HepG2 (cell line): ENCODE results near the gene PTPRD. TPM values are rescaled to one million over a fixed set of nuclear protein-coding genes. Genes with fewer than 3 reads are reported as not detected.

ENCODE experiments used
- ATAC-seq: fragments of 200-7000 bp; cut with Tn5 transposase; 3 replicates; pipeline ENCODE4 v1.9.1; 2020; ENCODE audit warnings: mild to moderate bottlenecking, moderate library complexity
- BruUV-seq: library from RNA; stranded (reverse); fragments of 400-500 nt; replicated peaks from 2 replicates; lab custom pipeline; 2021; lab: Mats Ljungman, UMichigan
- CTCF ChIA-PET: fragments of 300-600 bp; formaldehyde crosslinking; extraction: SDS; loops from one replicate; lab custom pipeline; 2021; ENCODE audit warnings: low total read pairs, inconsistent platforms, low intra/inter-chr PET ratio; lab: Yijun Ruan, JAX
- POLR2A ChIA-PET: fragments of 350-600 bp; sonication (Branson Sonifier 250); formaldehyde crosslinking; loops from one replicate; lab custom pipeline; 2020; ENCODE audit warnings: antibody characterized with exemption, inconsistent platforms; lab: Yijun Ruan, JAX
- DNase-seq: peaks from one replicate; pipeline ENCODE4 v3.0.0-alpha.2; 2015; ENCODE audit warnings: low spot score
- FAIRE-seq: peaks from 3 replicates; lab custom pipeline; 2011; peaks lifted over from hg19 to GRCh38; lab: Jason Lieb, UNC
- H2AFZ ChIP-seq: one replicate; pipeline ENCODE4 v1.6.1; 2011; ENCODE audit warnings: low read length, inconsistent platforms
- H3K27ac ChIP-seq: fragments of 300-600 bp; 3 replicates; pipeline ENCODE4 v1.8.0; 2011; ENCODE audit warnings: mixed run types, mild to moderate bottlenecking, mixed read lengths, low read length, inconsistent platforms; ENCODE audit not compliant: insufficient read depth; ENCODE audit errors: extremely low read length
- H3K27me3 ChIP-seq, 2 experiments: fragments of 200-600 bp in 1 of 2; 2 replicates in 1 of 2; 3 replicates in 1 of 2; pipeline versions ENCODE4 v1.6.0 to v1.8.0; 2011; ENCODE audit warnings: low read length in 2 of 2, mild to moderate bottlenecking in 2 of 2, moderate library complexity in 2 of 2, inconsistent platforms in 1 of 2; ENCODE audit not compliant: insufficient read depth in 2 of 2, control insufficient read depth in 1 of 2
- H3K36me3 ChIP-seq, 2 experiments: fragments of 200-600 bp in 1 of 2; replicated peaks in 1 of 2; 2 replicates in 1 of 2; 3 replicates in 1 of 2; pipeline versions ENCODE4 v1.5.1 to v1.8.0; 2011; ENCODE audit warnings: low read length in 2 of 2, inconsistent platforms in 1 of 2; ENCODE audit not compliant: insufficient read depth in 2 of 2, control insufficient read depth in 1 of 2
- H3K4me1 ChIP-seq: 2 replicates; pipeline ENCODE4 v1.5.1; 2012; ENCODE audit warnings: low read length, inconsistent platforms; ENCODE audit not compliant: insufficient read depth
- H3K4me2 ChIP-seq: 2 replicates; pipeline ENCODE4 v1.6.0; 2011; ENCODE audit warnings: low read depth, low read length, inconsistent platforms
- H3K4me3 ChIP-seq, 3 experiments: fragments of 200-600 bp in 1 of 3; sonication (generic), shearing (Covaris generic) in 1 of 3; replicated peaks in 1 of 3; 2 replicates each; pipeline ENCODE4 v1.5.1; 2011 to 2016; ENCODE audit warnings: low read length in 3 of 3, inconsistent platforms in 2 of 3, low read depth in 2 of 3, mild to moderate bottlenecking in 2 of 3, control low read depth in 1 of 3, mixed read lengths in 1 of 3; ENCODE audit not compliant: insufficient read depth in 1 of 3
- H3K79me2 ChIP-seq: one replicate; pipeline ENCODE4 v1.6.1; 2011; ENCODE audit warnings: low read length, inconsistent platforms; ENCODE audit not compliant: insufficient read depth
- H3K9ac ChIP-seq: 2 replicates; pipeline ENCODE4 v1.6.0; 2011; ENCODE audit warnings: mild to moderate bottlenecking, low read depth, low read length, inconsistent platforms; ENCODE audit not compliant: insufficient read depth
- H3K9me3 ChIP-seq: 2 replicates; pipeline ENCODE4 v1.5.1; 2012; ENCODE audit warnings: mild to moderate bottlenecking, low read length
- H4K20me1 ChIP-seq: 2 replicates; pipeline ENCODE4 v1.6.0; 2011; ENCODE audit warnings: inconsistent platforms, mild to moderate bottlenecking, low read length, moderate library complexity; ENCODE audit not compliant: insufficient read depth
- KLF15 ChIP-seq: sonication (generic); formaldehyde crosslinking; IDR thresholded peaks from 2 replicates; pipeline ENCODE4 v1.8.1; 2023; ENCODE audit warnings: borderline replicate concordance, mild to moderate bottlenecking, inconsistent platforms, missing genetic modification reagents, mixed read lengths
- LCORL ChIP-seq, 2 experiments: fragments of 450-650 bp in 1 of 2; sonication (generic) in 1 of 2; formaldehyde crosslinking in 1 of 2; IDR thresholded peaks; 2 replicates each; pipeline versions ENCODE4 v1.5.0 to v1.6.1; 2017 to 2020; ENCODE audit warnings: antibody characterized with exemption in 1 of 2, missing genetic modification reagents in 1 of 2
- MEIS2 ChIP-seq: sonication (generic); formaldehyde crosslinking; IDR thresholded peaks from 2 replicates; pipeline ENCODE4 v1.9.0; 2021; ENCODE audit warnings: mild to moderate bottlenecking, missing genetic modification reagents
- RCOR2 ChIP-seq: IDR thresholded peaks from 2 replicates; pipeline ENCODE4 v1.6.1; 2016; ENCODE audit warnings: missing biosample characterization, missing genetic modification reagents
- ZNF543 ChIP-seq: sonication (generic); formaldehyde crosslinking; IDR thresholded peaks from 2 replicates; pipeline ENCODE4 v1.4.0; 2020; ENCODE audit warnings: mild to moderate bottlenecking, missing genetic modification reagents
- ZSCAN31 ChIP-seq: sonication (generic); formaldehyde crosslinking; IDR thresholded peaks from 2 replicates; pipeline ENCODE4 v1.5.0; 2020; ENCODE audit warnings: low read depth, mild to moderate bottlenecking, missing genetic modification reagents
- WGBS: methylation state at CpG from one replicate; pipeline ENCODE4 v1.1.6; 2017; ENCODE audit warnings: low lambda C conversion rate; 5-methylcytosine and 5-hydroxymethylcytosine counted together
- in situ Hi-C: cut with HindIII; loops from 2 replicates; pipeline ENCODE4 v1.10.0; 2017; ENCODE audit warnings: low pct_unique_long_range_greater_than_20kb; ENCODE audit not compliant: extremely low pct_ligation_motif_present
- intact Hi-C: fragments of 100-400 bp; cut with micrococcal nuclease; formaldehyde crosslinking; loops from one replicate; pipeline ENCODE4 v1.10.0; 2022; ENCODE audit not compliant: unreplicated experiment
- polyA plus RNA-seq, 8 experiments: library from polyadenylated mRNA; depleted of rRNA in 3 of 8; stranded (reverse) in 7 of 8; unstranded in 1 of 8; fragments of >200 nt; fragmentation: Illumina TruSeq in 4 of 8; extraction: Trizol in 4 of 8; gene quantifications; 2 replicates each; pipeline versions ENCODE4 v1.2.1 to v1.2.3, GENCODE V29; 2011 to 2016; ENCODE audit warnings: low read depth in 4 of 8, missing spikeins in 1 of 8, mixed read lengths in 1 of 8; ENCODE audit not compliant: insufficient read depth in 1 of 8
- total RNA-seq, 5 experiments: library from RNA; depleted of rRNA; stranded (reverse); fragments of >200 nt; fragmentation: Illumina TruSeq; extraction: Trizol; gene quantifications; 2 replicates each; pipeline ENCODE4 v1.2.3, GENCODE V29; 2016; ENCODE audit warnings: low read depth in 1 of 5
- TF ChIP-seq, protein P1 (sequence below): fragments of 450-650 bp; IDR thresholded peaks from 2 replicates; pipeline ENCODE4 v1.6.1; 2016
- TF ChIP-seq, protein P2 (sequence below): IDR thresholded peaks from 2 replicates; pipeline ENCODE4 v1.6.1; 2016; ENCODE audit warnings: missing compliant biosample characterization, missing genetic modification reagents, borderline replicate concordance
- TF ChIP-seq, protein P3 (sequence below): sonication (generic); formaldehyde crosslinking; IDR thresholded peaks from 2 replicates; pipeline ENCODE4 v1.9.0; 2022; ENCODE audit warnings: missing genetic modification reagents, mild to moderate bottlenecking, borderline replicate concordance

The PTPRD gene
- total and polyA plus RNA-seq, 2 of the 13 experiments (the other 11 are each of a cell fraction or from before 2014, with no cell fraction given), result 0.05 TPM; not detected in 1

DNA sequence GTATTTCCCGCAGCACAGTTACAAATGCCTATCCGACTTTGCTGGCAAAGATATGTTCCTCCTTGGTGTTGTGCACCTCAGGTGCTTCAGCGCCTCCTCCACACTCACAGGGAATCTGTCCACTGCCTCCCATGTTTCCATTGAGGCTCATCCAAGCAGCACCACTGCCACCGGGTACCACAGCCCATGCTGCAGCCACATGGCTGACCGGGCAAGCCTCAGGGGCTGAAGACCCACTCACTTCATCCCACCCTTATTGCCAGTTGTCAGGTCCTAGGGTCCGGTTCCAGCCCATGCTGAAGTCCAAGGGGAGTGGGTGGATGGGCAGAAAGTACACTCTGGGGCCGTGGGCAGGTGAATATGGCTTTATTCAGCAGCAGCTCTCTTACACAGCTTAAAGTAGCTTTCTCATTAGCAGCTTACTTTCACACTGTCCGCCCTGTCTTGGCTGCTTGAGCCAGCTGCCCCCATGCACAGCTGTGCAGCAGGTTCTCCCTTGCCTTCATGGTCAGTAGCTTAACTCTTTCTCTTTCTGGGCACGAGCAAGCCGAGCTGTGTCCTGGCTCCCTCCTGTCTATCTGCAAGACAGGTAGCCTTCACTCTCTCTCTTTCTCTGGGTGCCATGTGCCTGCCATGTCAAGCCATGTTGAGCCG lies 1052.3 kb downstream of the PTPRD start:
- in situ Hi-C loops, result no loop called here
- FAIRE-seq, result no peak

More for the DNA sequence above, 1052.3 kb downstream of the PTPRD start:
- ATAC-seq (no peak), DNase-seq (no peak)
- ChIA-PET POLR2A (no interaction called here), CTCF (no interaction called here)
- H4K20me1 ChIP-seq, result no peaks in the 10 kb centered on the region
- 17% methylated on average over 10 of the region's 11 CpGs for WGBS
- no peak overlapping the region for H3K4me3 ChIP-seq
- no peak overlapping the region for H2AFZ ChIP-seq
- H3K36me3 ChIP-seq, result no peaks in the 10 kb centered on the region
- no peak overlapping the region for H3K9ac ChIP-seq
- H3K27me3 ChIP-seq, result no peaks in the 10 kb centered on the region
- no TSS peak for BruUV-seq
- H3K79me2 ChIP-seq, result no peaks in the 10 kb centered on the region
- TF ChIP-seq, protein P1, sequence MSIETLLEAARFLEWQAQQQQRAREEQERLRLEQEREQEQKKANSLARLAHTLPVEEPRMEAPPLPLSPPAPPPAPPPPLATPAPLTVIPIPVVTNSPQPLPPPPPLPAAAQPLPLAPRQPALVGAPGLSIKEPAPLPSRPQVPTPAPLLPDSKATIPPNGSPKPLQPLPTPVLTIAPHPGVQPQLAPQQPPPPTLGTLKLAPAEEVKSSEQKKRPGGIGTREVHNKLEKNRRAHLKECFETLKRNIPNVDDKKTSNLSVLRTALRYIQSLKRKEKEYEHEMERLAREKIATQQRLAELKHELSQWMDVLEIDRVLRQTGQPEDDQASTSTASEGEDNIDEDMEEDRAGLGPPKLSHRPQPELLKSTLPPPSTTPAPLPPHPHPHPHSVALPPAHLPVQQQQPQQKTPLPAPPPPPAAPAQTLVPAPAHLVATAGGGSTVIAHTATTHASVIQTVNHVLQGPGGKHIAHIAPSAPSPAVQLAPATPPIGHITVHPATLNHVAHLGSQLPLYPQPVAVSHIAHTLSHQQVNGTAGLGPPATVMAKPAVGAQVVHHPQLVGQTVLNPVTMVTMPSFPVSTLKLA, result no peak
- TF ChIP-seq LCORL (IDR thresholded peaks at IDR 0.05) (no peak), LCORL (CRISPR knock-in tag; IDR thresholded peaks at IDR 0.05) (no peak), RCOR2 (no peak), ZSCAN31 (CRISPR knock-in tag) (no peak), ZNF543 (CRISPR knock-in tag) (no peak), KLF15 (CRISPR knock-in tag) (no peak), MEIS2 (CRISPR knock-in tag) (no peak)
- TF ChIP-seq, protein P2, sequence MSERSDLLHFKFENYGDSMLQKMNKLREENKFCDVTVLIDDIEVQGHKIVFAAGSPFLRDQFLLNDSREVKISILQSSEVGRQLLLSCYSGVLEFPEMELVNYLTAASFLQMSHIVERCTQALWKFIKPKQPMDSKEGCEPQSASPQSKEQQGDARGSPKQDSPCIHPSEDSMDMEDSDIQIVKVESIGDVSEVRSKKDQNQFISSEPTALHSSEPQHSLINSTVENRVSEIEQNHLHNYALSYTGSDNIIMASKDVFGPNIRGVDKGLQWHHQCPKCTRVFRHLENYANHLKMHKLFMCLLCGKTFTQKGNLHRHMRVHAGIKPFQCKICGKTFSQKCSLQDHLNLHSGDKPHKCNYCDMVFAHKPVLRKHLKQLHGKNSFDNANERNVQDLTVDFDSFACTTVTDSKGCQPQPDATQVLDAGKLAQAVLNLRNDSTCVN (CRISPR knock-in tag), result no peak
- TF ChIP-seq, protein P3, sequence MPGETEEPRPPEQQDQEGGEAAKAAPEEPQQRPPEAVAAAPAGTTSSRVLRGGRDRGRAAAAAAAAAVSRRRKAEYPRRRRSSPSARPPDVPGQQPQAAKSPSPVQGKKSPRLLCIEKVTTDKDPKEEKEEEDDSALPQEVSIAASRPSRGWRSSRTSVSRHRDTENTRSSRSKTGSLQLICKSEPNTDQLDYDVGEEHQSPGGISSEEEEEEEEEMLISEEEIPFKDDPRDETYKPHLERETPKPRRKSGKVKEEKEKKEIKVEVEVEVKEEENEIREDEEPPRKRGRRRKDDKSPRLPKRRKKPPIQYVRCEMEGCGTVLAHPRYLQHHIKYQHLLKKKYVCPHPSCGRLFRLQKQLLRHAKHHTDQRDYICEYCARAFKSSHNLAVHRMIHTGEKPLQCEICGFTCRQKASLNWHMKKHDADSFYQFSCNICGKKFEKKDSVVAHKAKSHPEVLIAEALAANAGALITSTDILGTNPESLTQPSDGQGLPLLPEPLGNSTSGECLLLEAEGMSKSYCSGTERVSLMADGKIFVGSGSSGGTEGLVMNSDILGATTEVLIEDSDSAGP (CRISPR knock-in tag), result no peak
- H3K4me2 ChIP-seq, result no peak overlapping the region
- H3K27ac ChIP-seq, result no peak overlapping the region
- H3K4me1 ChIP-seq, result no peaks in the 10 kb centered on the region
- no peaks in the 10 kb centered on the region for H3K9me3 ChIP-seq
- intact Hi-C loops, result no loop called here
